Skin of body (tissue), 2 donors: ENCODE measurements around the gene SCGB1A1. TPM values are rescaled to one million over a fixed set of nuclear protein-coding genes. Genes with fewer than 3 reads are reported as not detected.

Experiments used
- DNase-seq: peaks from one replicate; lab custom pipeline; 2025; lab: John Stamatoyannopoulos, UW
- total RNA-seq: library from RNA; depleted of rRNA; stranded (reverse); fragments of >200 nt; gene quantifications from one replicate; pipeline ENCODE4 v1.2.3, GENCODE V29; 2014

Gene SCGB1A1
- total RNA-seq, 1 donor from 2014 or later: not detected

DNA sequence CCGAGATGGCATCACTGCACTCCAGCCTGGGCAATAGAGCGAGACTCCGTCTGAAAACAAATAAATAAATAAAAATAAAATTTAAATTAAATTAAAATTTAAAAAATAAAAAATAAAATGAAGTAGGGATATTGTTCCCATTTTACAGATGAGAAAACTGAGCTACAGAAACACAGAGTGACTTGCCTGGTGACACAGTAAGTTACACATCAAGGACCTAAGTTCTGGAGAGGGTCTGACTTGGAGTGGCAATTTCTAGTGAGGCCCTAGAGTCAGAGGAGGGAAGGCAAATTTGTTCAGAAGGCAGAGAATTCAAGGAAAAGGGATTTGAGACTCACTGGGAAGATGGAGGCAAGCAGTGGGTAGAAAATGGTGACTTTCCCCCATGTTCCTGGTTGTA, 2.0 kb downstream of the SCGB1A1 start:
- DNase-seq: no peak

- DNase-seq: no peak
These were observed 3.2 kb downstream of the SCGB1A1 start for GRCh38 chr11:62421996-62422395.

DNA sequence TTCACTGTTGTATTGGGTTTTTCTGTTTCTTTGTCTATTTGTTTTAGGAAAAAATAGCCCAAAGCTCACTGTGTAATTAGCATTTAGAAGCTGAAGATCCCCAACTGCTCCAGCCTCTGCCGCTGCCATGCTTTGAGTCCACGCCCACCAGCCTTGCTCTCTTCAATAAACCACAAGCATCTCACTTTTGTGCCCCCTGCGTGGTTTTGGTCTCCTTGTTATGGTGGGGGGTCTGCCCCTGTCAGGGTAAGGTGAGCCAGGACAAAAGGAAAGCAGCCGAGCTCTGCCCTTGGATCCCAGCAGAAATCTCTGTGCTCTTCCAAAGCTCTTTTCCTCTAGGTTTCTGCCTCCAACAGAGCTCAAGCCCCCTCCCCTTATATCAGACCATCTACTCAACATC, 4.2 kb downstream of the SCGB1A1 start:
- DNase-seq: no peak

DNA sequence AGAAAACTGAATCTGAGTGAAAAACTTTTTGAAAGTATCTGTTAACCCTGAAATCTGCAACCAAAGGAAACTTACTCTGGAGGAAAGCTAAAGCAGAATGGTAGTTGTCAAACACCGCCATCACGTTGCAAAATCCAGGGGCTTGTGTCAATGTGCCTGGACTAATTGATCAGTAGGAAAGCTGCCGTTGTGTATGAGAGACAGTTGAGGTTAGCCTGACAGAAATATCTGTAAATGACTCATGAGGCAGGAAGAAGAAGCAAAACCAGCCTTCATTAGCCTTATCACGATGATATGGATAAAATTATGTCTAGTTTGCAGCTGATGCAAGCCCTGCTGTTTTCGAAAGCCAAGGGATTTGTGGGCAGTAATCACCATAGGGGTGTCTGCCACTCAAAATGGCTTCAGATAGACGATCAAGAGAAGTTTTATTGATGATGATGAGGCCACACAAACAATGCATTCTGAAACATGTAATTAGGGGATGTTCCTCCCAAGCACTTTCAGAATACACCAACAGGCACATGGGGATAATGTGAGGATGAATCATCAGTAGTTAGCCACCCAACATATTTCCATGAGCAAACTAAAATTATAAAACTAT, 8.9 kb downstream of the SCGB1A1 start:
- peak; percentile 16 for DNase-seq

- no peak for DNase-seq
These were observed 10.2 kb downstream of the SCGB1A1 start for GRCh38 chr11:62428871-62429560.

DNA sequence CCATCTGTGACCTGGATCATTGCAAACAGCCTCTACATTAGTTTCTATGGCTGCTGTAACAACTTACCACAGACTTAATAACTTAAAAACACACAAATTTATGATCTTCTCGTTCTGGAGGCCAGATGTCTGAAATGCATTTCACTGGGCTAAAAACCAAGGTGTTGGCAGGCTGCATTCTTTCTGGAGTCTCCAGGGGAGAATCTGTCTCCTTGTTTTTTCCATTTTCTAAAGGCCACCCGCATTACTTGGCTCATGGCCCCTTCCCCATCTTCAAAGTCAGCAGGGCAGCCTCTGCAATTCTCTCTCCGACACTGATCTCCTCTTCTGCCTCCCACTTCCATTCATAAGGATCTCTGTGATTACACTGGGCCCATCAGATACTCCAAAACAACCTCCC, 11.6 kb downstream of the SCGB1A1 start:
- DNase-seq: peak; percentile 80

- DNase-seq: peak; percentile 59
These were observed 12.5 kb downstream of the SCGB1A1 start for GRCh38 chr11:62431171-62431901.

GRCh38 chr11:62432695-62433094, 13.9 kb downstream of the SCGB1A1 start:
- DNase-seq: no peak

DNA sequence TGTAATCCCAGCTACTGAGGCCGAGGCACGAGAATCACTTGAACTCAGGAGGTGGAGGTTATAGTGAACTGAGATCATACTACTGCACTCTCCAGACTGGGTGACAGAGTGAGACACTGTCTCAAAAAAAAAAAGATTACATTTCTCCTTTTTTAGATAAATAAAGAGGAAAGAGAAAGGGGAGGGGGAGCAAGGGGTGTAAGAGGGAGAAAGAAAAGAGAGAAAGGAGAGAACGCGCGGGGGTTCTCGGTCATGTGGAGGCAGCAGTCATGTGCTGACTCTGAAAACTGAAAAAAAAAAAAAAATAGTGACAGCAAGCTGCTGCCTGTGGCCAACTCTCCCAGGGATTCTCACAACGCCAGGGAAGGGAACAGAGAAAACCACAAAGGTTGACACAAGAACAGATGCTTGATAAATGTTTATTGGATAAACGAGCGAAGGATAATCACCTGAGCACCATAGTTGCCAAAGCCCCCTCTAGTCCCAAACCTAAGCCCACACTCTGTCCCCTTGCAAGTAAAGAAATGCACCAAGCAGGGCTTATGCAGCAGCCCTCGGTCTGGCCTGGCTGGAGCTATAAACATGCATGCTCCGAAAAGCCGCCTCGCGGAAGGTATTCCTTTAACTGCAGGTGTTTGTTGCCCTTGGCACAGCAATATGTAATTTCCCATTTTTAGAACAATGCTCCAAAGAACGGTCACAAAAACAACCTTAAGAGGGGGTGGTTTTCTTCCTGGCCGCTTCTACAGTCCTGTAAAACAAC, 14.5 kb downstream of the SCGB1A1 start:
- DNase-seq: no peak

- no peak for DNase-seq
These were observed 15.1 kb downstream of the SCGB1A1 start for GRCh38 chr11:62433904-62434276.

- peak; percentile 19 for DNase-seq
These were observed 17.2 kb downstream of the SCGB1A1 start for GRCh38 chr11:62435846-62436660.

DNA sequence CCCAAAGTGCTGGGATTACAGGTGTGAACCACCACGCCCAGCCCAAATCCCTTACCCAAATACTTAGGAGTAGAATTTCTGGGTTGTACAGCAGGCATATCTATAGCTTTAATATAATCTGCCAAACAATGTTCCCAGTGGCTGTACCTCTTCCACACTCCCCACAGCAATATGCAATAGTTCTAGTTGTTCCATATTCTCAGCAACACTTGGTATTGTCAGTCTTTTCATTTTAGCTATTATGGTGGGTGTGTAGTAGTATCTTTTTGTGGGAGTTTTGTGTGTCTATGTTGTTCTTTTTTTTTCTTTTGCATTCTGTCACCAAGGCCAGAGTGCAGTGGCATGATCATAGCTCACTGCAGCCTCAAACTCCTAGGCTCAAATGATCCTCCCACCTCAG, 18.8 kb downstream of the SCGB1A1 start:
- DNase-seq: no peak

DNA sequence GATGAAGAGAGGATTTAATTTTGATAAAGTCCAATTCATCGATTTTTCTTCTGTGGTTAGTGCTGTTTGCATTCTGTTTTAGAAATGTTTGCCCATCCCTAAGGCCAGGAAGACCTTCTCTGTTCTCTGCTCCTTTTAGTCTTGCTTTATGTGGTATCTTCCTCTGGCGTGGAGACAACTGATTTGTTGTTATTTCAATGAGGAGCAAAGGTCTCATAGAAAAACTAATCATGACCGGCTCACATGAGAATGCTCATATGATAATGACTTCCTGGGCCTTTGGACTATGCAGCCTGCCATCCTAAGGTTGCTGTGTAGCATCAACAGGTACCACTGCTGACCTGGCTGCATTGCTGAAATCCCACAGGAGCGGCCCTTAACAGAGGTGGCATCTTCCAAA, 19.8 kb downstream of the SCGB1A1 start:
- DNase-seq: no peak

DNA sequence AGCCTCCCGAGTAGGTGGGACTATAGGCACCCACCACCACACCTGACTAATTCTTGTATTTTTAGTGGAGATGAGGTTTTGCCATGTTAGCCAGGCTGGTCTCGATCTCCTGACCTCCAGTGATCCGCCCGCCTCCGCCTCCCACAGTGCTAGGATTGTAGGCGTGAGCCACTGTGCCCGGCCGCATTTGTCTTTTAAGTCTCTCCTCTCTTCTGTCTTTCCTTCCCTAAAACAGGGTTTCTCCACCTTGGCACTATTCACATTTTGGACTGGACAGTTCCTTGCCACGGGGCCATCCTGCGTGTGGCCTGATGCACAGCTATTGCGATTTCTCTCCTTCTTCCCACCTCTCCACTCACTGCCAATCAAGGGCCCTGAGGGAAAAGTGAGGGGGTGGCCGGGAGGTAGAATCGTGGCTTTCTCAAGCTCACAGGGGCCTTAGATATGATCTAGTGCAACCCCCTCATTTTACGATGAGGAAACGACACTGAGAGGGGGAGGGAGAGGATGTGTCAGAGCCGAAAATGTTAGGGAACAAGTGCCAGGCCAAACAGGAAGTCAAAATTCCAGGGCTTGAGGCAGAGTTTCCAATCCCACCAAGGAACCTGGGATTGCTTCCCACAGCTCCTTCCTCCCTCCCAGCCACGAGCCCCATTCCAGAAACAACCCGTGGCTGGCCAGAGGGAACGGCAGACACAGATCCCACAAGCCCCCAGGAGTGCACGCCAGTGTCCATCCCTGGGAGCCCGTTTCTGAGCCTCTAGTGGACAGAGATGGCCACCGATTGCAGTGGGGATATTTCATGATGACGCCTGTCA, 21.2 kb downstream of the SCGB1A1 start:
- DNase-seq: peak; percentile 79

GRCh38 chr11:62443390-62444235, 24.8 kb downstream of the SCGB1A1 start:
- DNase-seq: peak; percentile 78

DNA sequence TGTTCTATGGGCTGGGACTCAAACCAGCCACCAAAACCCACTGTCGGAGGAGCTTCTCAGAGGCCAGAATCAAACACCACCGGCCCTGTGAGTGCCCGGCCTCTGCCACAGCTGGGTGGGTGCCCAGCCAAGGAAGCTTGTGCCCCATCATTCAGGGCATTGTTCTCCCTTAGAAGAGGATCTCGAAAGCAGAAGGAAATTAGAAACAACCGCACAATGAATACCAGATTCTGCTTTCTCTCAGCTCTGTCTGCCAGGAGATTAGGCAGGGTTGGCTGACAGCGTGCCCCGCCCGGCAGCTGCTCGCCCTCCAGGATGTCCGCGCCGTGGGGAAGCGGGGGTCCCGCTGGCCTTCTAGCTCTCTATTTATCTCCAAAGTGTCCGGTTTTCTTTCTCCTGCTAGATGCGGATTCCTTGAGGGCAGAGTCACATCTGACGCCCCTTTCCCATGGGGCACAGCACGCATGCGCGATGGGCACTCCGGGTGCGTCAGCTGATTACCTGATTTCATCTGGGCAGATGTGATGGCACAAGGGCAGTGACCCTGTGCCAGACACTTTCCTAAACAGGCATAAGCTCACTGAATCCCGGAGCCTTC, 25.5 kb downstream of the SCGB1A1 start:
- peak; percentile 68 for DNase-seq

DNA sequence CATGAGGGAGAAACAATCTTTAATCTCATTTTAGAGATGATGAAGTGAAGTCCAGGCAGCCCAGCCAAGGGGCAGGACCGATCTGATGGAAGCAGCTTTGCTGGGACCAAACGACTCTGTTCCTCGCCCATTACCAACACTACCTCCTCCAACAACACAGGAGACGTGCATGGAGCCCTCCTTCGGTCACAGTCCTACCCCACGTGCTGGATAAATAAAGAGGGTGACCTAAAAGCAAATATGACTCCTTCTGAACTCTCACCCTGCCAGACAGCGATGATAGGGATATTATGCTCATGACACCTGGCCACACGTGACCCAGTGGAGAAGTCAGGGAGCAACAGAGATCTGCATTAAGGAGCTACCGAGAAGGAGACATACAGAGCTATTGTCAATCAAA, 26.0 kb downstream of the SCGB1A1 start:
- peak; percentile 74 for DNase-seq

DNA sequence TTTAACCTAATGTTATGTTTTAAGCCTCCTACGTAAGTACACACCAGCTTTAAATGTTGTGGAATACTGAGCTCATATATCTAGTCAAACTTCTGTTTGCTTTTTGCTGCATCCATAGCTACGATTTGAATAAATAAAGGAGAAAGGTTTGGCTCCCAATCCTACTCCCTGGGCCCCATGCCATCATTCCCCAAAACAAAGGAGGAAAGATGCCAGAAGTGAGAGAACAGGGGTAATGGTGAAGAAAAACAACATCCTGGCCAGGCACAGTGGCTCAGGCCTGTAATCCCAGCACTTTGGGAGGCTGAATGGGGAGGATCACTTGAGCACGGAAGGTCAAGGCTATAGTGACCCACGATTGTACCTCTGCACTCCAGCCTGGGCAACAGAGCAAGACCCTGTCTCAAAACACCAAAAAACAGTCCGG, 26.5 kb downstream of the SCGB1A1 start:
- DNase-seq: peak; percentile 86

- no peak for DNase-seq
These were observed 27.3 kb downstream of the SCGB1A1 start for GRCh38 chr11:62446091-62446490.
